Dedifferentiated amniotic fluid mesenchymal stem cell (primary cell): ENCODE results near the gene ALB.

ENCODE experiments used
- DNase-seq: peaks from one replicate; pipeline ENCODE4 v3.0.0-alpha.2; 2016; ENCODE audit errors: extremely low spot score

Gene ALB

GRCh38 chr4:73409012-73409862 is 5.2 kb downstream of the ALB start:
- no peak for DNase-seq

- no peak for DNase-seq
Measured at GRCh38 chr4:73409978-73410548, 6.0 kb downstream of the ALB start.

GRCh38 chr4:73410916-73411730 is 7.0 kb downstream of the ALB start:
- DNase-seq: no peak

GRCh38 chr4:73411731-73412414 is 7.8 kb downstream of the ALB start:
- no peak for DNase-seq

GRCh38 chr4:73413294-73413755 is 9.2 kb downstream of the ALB start:
- no peak for DNase-seq

- no peak for DNase-seq
Measured at GRCh38 chr4:73414936-73415271, 10.8 kb downstream of the ALB start.

GRCh38 chr4:73415807-73416238 is 11.7 kb downstream of the ALB start:
- DNase-seq: no peak

GRCh38 chr4:73416423-73417087 is 12.5 kb downstream of the ALB start:
- DNase-seq: no peak

- no peak for DNase-seq
Measured at GRCh38 chr4:73417342-73417741, 13.3 kb downstream of the ALB start.

GRCh38 chr4:73417973-73418372 is 13.9 kb downstream of the ALB start:
- no peak for DNase-seq

- DNase-seq: no peak
Measured at GRCh38 chr4:73418677-73419076, 14.6 kb downstream of the ALB start.

- DNase-seq: no peak
Measured at GRCh38 chr4:73419106-73420038, 15.3 kb downstream of the ALB start.

- DNase-seq: no peak
Measured at GRCh38 chr4:73420615-73421014, 16.5 kb downstream of the ALB start.

GRCh38 chr4:73421708-73422457 is 17.8 kb downstream of the ALB start:
- no peak for DNase-seq

- no peak for DNase-seq
Measured at GRCh38 chr4:73422458-73422752, 18.3 kb downstream of the ALB start.

- DNase-seq: no peak
Measured at GRCh38 chr4:73423184-73423583, 19.1 kb downstream of the ALB start.

- DNase-seq: no peak
Measured at GRCh38 chr4:73426666-73427065, 22.6 kb downstream of the ALB start.

GRCh38 chr4:73429118-73429517 is 25.0 kb downstream of the ALB start:
- DNase-seq: no peak

- no peak for DNase-seq
Measured at GRCh38 chr4:73429826-73430587, 25.9 kb downstream of the ALB start.
